H1 (cell line): ENCODE data around the gene GAPDHS. TPM values are rescaled to one million over a fixed set of nuclear protein-coding genes. Genes with fewer than 3 reads are reported as not detected.

ENCODE experiments used
- YY1 ChIP-seq: IDR thresholded peaks from 2 replicates; pipeline ENCODE4 v1.6.1; 2011; ENCODE audit warnings: low read depth, mild to moderate bottlenecking, low read length
- polyA plus RNA-seq, 7 experiments: library from polyadenylated mRNA; depleted of rRNA in 3 of 7; stranded (reverse) in 5 of 7; unstranded in 2 of 7; fragments of >200 nt in 5 of 7; fragments of 200-250 nt in 2 of 7; gene quantifications; 1 replicate in 5 of 7; 2 replicates in 1 of 7; 4 replicates in 1 of 7; pipeline versions ENCODE4 v1.2.1 to v1.2.3, GENCODE V29; 2011 to 2013; ENCODE audit warnings: missing spikeins in 2 of 7, mixed read lengths in 2 of 7
- total RNA-seq: library from RNA; stranded (reverse); fragmentation: NEBNext Ultra II Directional; extraction: Animal tissue kit (Norgen Biotek cat#: 25700); gene quantifications from 2 replicates; pipeline ENCODE4 v1.2.1, GENCODE V29; 2021

The GAPDHS gene
- total and polyA plus RNA-seq, 2 of the 8 experiments (the other 6 are each of a cell fraction or from before 2014, with no cell fraction given), result 0.26 TPM; not detected in 1

DNA sequence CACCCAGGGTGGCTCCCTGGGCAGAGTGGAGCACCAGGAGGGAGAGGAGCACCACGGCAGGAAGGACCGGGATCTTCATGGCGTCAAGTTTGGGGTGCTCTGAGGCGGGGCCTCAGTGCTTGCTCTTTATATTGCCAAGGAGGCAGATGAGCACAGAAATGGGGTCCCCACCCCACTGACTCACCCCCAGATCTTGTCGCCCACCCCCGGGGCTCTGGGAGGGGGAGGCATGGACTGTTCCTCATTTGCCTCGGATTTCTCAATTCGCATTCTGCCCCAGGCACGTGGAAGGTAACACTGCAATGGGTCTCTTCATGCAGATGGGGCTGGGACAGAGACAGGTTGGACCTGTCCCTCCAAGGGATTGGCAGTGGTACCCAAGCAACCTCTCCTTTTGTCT, 42.9 kb upstream of the GAPDHS start, which contains the start of gene KRTDAP (continued):
- TF ChIP-seq YY1, result no peak
